Right lobe of liver (tissue), 6 donors: ENCODE results near the gene H6PD. TPM values are rescaled to one million over a fixed set of nuclear protein-coding genes. Genes with fewer than 3 reads are reported as not detected.
A peak's percentile ranks its signal among the peaks of the same experiment; 100 is the strongest.

Source experiments
- ATAC-seq, 4 donors: fragments of 200-7000 bp; cut with Tn5 transposase; one replicate each; pipeline ENCODE4 v1.9.1; 2020; ENCODE audit warnings: mild to moderate bottlenecking in 4 of 4, moderate library complexity in 4 of 4
- DNase-seq, 3 donors: peaks; one replicate each; pipeline ENCODE4 v3.0.0-alpha.2; 2020
- H3K27ac ChIP-seq, 3 donors: fragments of 200-600 bp; one replicate each; pipeline ENCODE4 v1.8.0; 2022
- H3K27me3 ChIP-seq, 2 donors: fragments of 200-600 bp; one replicate each; pipeline ENCODE4 v1.8.0; 2022
- H3K36me3 ChIP-seq, 4 donors: fragments of 200-600 bp; sonication (generic) in 1 of 4; one replicate each; pipeline versions ENCODE4 v1.5.1 to v1.8.0; 2017 to 2022; ENCODE audit warnings: control low read depth in 1 of 4
- H3K4me1 ChIP-seq, 4 donors: fragments of 200-600 bp; sonication (generic) in 1 of 4; one replicate each; pipeline versions ENCODE4 v1.5.1 to v1.8.0; 2017 to 2022; ENCODE audit warnings: control low read depth in 1 of 4
- H3K4me3 ChIP-seq, 3 donors: fragments of 200-600 bp; one replicate each; pipeline ENCODE4 v1.8.0; 2022
- H3K9me3 ChIP-seq, 4 donors: fragments of 200-600 bp; sonication (generic) in 1 of 4; one replicate each; pipeline versions ENCODE4 v1.5.1 to v1.8.0; 2017 to 2022; ENCODE audit warnings: control low read depth in 1 of 4
- CTCF ChIP-seq, 4 donors: fragments of 200-600 bp in 3 of 4; fragments of 450-650 bp in 1 of 4; IDR thresholded peaks; one replicate each; pipeline versions ENCODE4 v1.5.1 to v1.8.0; 2016 to 2022; ENCODE audit warnings: antibody characterized with exemption in 4 of 4, mild to moderate bottlenecking in 2 of 4
- POLR2A ChIP-seq: fragments of 450-650 bp; IDR thresholded peaks from one replicate; pipeline ENCODE4 v1.6.1; 2017; ENCODE audit warnings: antibody characterized with exemption, mild to moderate bottlenecking
- WGBS: methylation state at CpG from one replicate; pipeline ENCODE4 v1.1.6; 2018; ENCODE audit warnings: low coverage, low lambda C conversion rate; ENCODE audit not compliant: insufficient coverage; ENCODE audit errors: missing lambda C conversion rate; 5-methylcytosine and 5-hydroxymethylcytosine counted together
- intact Hi-C, 2 donors: fragments of 100-400 bp; cut with DNase I; formaldehyde crosslinking; loops; one replicate each; pipeline versions ENCODE4 v1.11.2 to v1.14.1; 2022
- total RNA-seq, 6 experiments: library from RNA; depleted of rRNA in 2 of 6; stranded (reverse); fragments of >200 nt in 2 of 6; fragmentation: NEBNext Ultra II Directional in 3 of 6; extraction: Animal tissue kit (Norgen Biotek cat#: 25700) in 3 of 6; gene quantifications; one replicate each; pipeline versions ENCODE4 v1.1.0 to v1.2.4, GENCODE V29; 2016 to 2023
- donor health status: DM: no; HTN: yes; CAD: no.
- donor health status: DM: no; HTN: no; CAD: no.
- donor health status: DM: no; HTN: no; CAD: no.
- donor health status: DM: no; HTN: yes; CAD: no.
- donor health status: DM: no; HTN: yes; CAD: no.

H6PD gene
- total RNA-seq, 6 experiments from 2014 or later: 102 to 158 (median 120) TPM

- no peak for DNase-seq
- no peak for TF ChIP-seq POLR2A
- TF ChIP-seq CTCF (IDR thresholded peaks at IDR 0.05): no peak
- no peak overlapping the region for H3K4me3 ChIP-seq
- no peaks in the 10 kb centered on the region for H3K9me3 ChIP-seq
- ATAC-seq: no peak
- peaks cover 0 to 4% (median 0%) of the 10 kb centered on the region in 4 donors for H3K4me1 ChIP-seq
- peaks cover 14 to 43% (median 28%) of the 10 kb centered on the region in 4 donors for H3K36me3 ChIP-seq
- H3K27ac ChIP-seq: no peak overlapping the region
- 90% methylated on average over 16 of the region's 20 CpGs for WGBS
- H3K27me3 ChIP-seq: no peaks in the 10 kb centered on the region
- intact Hi-C loops: no loop called here
Measured at GRCh38 chr1:9260059-9260766, 25.6 kb downstream of the H6PD start.

GRCh38 chr1:9261496-9261895, 26.9 kb downstream of the H6PD start:
- peaks cover 15 to 47% (median 32%) of the 10 kb centered on the region in 4 donors for H3K36me3 ChIP-seq
- no peak overlapping the region for H3K4me3 ChIP-seq
- no peak overlapping the region for H3K27ac ChIP-seq
- 83% methylated on average over 4 of the region's 8 CpGs for whole genome bisulfite sequencing
- TF ChIP-seq CTCF (IDR thresholded peaks at IDR 0.05) (no peak), POLR2A (no peak)
- DNase-seq: no peak
- intact Hi-C loops: no loop called here
- H3K4me1 ChIP-seq: peaks cover 0 to 4% (median 0%) of the 10 kb centered on the region in 4 donors
- ATAC-seq: no peak
- H3K9me3 ChIP-seq: no peaks in the 10 kb centered on the region
- H3K27me3 ChIP-seq: no peaks in the 10 kb centered on the region

- 92% methylated on average over 4 of the region's 33 CpGs for WGBS
- H3K4me3 ChIP-seq: no peak overlapping the region
- no peaks in the 10 kb centered on the region for H3K9me3 ChIP-seq
- no peak overlapping the region for H3K27ac ChIP-seq
- H3K4me1 ChIP-seq: peaks cover 0 to 4% (median 0%) of the 10 kb centered on the region in 4 donors
- peaks cover 15 to 53% (median 36%) of the 10 kb centered on the region in 4 donors for H3K36me3 ChIP-seq
- intact Hi-C loops: no loop called here
- DNase-seq (no peak), ATAC-seq (no peak)
- no peaks in the 10 kb centered on the region for H3K27me3 ChIP-seq
- TF ChIP-seq CTCF (IDR thresholded peaks at IDR 0.05): no peak
Measured at GRCh38 chr1:9262096-9262986, 27.8 kb downstream of the H6PD start.

- H3K27me3 ChIP-seq: no peaks in the 10 kb centered on the region
- H3K9me3 ChIP-seq: no peaks in the 10 kb centered on the region
- TF ChIP-seq CTCF (IDR thresholded peaks at IDR 0.05): no peak
- H3K4me3 ChIP-seq: no peak overlapping the region
- H3K4me1 ChIP-seq: peaks cover 0 to 4% (median 0%) of the 10 kb centered on the region in 4 donors
- ATAC-seq (peak in 3 of 4 donors; percentile 4 to 11 (median 7)), DNase-seq (no peak)
- intact Hi-C loops: no loop called here
- 93% methylated on average over 7 of the region's 26 CpGs for whole genome bisulfite sequencing
- no peak overlapping the region for H3K27ac ChIP-seq
- H3K36me3 ChIP-seq: peaks cover 15 to 62% (median 38%) of the 10 kb centered on the region in 4 donors
Measured at GRCh38 chr1:9263276-9263855, 28.8 kb downstream of the H6PD start.
